Effector CD8-positive, alpha-beta T cell (primary cell): ENCODE data around the gene ASNSD1.
"Not testable (repeated sequence)": the region's sequence is repeated elsewhere in the genome, so short reads cannot be mapped to it uniquely, and the experiment has no call there.

Experiments
- DNase-seq: peaks from one replicate; lab custom pipeline; 2025; lab: John Stamatoyannopoulos, UW

The ASNSD1 gene

DNA sequence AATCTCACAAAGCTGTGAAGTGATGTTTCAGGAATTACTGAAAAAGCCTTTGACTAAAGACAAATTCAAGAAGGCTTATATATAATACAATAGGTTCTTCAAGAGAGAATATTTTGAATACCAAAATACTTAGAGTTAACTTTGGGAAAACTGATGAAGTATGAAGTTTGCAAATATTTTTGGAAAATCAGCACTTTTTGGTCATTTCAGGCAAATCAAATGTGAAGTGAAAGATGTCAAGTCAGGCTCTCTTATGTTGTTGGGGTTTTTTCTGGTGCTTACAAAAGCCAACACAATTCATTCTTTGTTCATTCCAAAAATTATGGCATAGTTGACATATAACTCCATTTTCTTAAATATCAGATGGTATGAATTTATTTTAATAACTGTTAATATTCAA lies 14.7 kb upstream of the ASNSD1 start:
- DNase-seq: no peak

DNA sequence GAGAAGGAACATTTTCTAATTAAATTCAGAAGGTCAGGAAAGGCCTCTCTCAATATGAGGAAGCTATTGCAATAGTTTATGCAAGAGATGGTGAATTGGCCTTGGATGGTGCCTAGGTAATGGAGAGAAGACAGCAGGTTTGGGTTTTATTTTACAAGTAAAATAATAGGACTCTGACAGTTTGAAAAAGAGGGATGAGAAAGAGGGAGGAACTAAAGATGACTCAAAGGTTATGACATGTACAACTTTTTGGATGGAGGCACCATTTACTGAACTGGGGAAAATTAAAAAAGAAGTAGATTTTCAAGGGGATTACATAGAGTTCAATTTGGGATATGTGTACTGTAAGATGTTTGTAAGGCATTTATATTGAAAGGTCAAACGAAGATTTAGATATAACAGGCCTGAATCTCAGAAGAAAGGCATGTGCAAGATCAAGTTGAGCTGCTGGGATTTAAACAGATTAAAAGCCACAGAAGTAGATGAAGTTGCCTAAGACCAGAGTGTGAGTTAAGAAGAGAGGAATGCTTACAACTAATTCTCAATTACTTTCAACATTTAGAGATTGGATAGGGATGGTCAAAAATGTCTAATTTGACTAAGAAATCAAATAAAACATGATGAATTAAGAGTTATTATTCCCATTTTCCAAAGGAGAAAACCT lies 12.3 kb upstream of the ASNSD1 start:
- no peak for DNase-seq

DNA sequence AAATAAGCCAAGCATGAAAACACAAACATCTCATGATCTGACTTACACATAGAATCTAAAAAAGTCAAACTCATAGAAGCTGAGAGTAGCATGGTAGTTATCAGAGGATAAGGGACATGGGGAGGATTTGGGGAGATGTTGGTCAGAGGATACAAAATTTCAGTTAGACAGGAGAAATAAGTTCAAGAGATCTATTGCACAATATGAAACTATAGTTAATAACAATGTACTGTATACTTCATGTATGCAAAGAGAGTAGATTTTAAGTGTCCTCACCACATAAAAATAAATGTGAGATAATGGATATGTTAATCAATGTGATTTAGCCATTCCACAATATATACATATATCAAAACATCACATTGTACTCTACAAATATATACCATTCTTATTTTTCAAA lies 10.0 kb upstream of the ASNSD1 start:
- DNase-seq: no peak

DNA sequence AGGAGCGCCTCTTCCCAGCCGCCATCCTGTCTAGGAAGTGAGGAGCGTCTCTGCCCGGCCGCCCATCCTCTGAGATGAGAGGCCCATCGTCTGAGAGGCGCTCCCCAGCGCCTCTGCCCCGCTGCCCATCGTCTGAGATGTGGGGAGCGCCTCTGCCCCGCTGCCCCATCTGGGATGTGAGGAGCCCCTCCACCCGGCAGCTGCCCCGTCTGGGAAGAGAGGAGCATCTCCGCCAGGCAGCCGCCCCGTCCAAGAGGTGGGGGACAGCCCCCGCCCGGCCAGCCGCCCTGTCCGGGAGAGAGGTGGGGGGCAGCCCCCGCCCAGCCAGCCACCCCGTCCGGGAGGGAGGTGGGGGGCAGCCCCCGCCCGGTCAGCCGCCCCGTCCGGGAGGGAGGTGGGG lies 7.8 kb upstream of the ASNSD1 start:
- not testable (repeated sequence) for DNase-seq

DNA sequence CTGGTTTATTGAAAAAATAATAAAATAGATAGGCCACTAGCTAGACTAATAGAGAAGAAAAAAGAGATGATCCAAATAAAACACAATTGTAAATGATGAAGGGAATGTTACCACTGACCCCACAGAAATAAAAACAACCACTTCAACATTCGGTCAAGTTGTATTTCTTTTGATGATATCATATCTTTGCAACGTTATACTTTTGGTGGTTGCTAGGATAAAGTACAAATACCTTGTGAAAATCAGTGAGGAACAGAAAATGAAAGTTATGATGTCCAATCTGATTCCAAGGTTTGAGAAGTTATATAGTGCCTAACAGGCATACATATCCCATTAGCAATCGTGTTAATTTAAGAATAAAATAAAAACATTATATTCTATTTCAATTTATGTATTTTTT lies 6.6 kb upstream of the ASNSD1 start:
- no peak for DNase-seq

DNA sequence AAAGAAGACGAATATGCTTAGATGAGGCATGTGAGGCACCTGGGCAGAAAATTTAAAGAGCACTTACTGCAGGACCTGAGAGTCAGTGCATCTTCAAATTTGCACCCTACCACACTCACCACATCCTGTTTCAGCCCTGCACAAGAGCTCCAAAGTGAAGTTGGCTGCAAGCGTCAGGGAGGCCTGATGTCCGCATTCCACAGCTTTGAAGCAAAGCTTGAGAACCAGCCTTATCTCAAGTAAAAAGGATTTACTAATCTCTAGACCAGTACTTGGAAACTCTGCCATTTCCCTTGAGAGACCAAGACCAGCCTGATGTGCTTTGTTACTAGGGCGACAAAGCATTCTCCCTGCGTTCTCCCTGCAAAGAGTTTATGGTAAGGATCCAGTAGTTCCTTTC lies 3.4 kb upstream of the ASNSD1 start:
- DNase-seq: no peak

DNA sequence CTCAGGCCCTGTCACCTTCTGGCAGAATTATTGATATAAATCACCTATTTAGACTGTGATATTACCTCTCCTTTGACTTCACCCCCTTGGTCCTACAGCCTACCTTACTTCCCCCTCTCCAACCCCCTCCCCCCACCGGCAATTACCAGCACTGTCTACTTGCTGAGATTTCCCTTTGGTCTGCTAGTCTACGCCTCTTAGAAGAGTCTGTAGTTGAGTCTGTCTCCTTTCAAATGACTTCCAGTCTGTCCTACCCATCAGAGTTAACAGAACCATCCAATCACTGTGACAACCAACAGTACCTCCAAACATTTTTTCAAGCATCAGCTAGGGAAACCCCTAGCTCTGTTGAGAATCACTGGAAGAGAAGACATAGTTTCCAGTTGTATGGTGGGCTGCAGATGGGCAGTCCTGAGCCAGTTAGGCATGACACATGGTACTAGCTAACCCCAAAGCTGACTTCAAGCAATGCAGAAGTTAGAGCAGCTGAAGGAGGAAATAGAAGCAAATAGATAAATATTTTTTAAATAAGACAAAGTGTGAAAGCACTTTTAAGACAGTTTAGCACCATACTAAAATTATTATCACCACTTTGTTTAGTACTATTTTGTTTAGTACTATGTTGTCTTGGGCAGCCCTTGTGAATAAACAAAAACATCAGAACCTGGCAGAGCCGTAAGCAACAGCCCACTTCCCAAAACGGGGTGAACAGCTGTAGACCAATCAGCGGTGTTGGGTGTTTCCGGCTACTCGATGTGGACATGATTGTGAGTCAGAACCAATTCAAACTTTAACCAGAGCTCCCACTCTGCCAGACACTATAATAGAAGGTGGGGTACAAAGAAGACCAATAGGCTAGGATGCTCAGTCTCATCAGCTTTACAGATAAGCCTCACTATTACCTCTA lies 2.7 kb upstream of the ASNSD1 start:
- no peak for DNase-seq

DNA sequence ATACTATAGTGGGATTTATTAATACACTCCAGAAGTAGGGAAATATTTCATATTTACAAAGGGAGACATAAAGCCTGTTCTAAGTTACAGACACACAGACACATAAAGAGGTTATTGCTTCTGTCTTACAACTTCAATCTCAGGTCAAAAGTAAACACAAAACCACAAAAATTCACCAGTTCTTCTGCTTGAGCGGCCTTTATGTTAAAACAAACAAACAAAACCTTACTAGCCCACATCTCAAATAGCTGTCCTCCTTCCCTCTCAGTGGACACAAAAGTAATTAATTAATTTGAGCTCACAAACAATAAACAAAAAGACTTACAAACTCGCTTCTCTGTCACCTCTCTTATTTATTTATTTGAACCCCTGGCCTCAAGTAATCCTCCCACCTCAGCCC lies 1.5 kb upstream of the ASNSD1 start:
- DNase-seq: no peak

DNA sequence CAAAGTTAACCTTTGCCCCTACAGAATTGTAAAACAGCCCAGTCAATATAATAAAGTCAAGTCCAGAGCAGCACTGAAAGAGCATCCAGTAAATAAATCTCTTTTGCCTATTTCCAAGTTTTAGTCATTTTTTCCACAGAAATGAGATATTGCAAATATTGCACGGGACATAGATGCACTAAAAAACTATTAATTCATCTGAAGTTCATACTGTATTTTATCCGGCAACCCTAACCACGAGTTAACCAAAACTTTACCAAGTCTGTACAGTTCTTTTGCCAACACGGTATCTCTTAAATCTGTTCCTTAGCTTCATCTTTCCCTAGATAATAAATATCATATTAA lies 484 bp upstream of the ASNSD1 start:
- no peak for DNase-seq

DNA sequence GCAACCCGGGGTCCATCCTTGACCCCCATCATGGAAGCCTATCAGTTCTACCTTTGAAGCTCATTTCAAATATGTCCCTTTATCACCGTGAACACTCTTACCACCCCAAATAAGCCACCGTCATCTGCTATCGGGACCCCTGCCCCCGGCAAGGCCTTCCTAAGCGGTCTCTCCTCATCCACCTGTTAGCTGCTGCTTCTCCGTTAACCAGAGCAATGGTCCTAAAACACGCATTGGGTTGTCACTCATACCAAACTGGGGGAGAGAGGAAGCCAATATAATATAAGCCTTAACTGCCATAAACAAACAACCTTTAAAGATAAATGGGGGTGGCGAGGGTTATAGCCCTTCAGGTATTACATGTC lies 680 bp downstream of the ASNSD1 start:
- DNase-seq: no peak

DNA sequence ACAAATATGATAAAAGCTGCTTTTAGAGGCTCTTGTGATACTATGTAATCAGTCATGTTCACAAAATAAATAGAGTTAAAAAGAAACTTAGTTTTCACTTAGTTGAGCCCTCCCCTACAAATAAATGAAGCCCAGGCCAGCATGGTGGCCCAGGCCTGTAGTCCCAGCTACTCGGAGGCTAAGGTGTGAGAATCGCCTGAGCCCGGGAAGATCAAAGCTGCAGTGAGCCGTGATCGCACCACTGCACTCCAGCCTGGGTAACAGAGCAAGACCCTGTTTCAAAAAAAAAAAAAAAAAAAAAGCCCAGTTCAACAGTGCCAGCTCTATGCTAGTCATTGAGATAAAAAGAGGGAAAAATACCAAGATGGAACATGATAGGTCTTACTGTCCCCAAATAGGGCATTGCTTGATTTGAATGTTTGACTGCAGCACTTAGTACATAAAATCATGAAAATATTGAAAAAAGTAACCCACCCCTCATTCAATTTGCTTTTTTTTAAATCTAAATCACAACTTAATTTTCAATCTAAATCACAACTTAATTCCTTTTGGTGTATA lies 1.5 kb downstream of the ASNSD1 start:
- DNase-seq: no peak

DNA sequence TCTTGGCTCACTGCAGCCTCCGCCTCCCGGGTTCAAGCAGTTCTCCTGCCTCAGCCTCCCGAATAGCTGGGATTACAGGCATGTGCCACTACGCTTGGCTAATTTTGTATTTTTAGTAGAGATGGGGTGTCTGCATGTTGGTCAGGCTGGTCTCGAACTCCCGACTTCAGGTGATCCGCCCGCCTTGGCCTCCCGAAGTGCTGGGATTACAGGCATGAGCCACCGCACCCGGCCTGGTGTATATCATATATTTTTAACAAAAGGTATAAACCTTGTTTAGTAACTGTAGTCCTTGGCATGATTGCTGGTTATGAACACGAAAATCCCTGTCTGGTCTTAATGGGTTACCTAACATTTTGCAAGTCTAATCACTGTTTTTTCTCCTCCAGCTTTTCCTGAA lies 2.1 kb downstream of the ASNSD1 start:
- not testable (repeated sequence) for DNase-seq

DNA sequence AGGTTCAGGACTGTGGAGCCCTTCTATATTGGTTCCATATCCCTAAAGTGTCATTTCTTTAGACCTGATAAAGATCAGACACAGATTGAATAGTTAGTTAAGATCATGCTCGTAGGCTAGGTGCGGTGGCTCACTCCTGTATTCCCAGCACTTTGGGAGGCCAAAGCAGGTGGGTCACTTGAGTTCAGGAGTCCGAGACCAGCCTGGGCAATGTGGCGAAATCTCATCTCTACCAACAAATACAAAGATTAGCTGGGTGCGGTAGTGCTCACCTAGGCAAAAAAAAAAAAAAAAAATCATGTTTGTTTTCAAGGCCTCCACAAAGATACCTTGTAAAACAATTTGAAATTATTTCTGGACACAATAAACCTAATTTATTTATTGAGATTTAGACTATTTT lies 8.7 kb downstream of the ASNSD1 start:
- DNase-seq: no peak

DNA sequence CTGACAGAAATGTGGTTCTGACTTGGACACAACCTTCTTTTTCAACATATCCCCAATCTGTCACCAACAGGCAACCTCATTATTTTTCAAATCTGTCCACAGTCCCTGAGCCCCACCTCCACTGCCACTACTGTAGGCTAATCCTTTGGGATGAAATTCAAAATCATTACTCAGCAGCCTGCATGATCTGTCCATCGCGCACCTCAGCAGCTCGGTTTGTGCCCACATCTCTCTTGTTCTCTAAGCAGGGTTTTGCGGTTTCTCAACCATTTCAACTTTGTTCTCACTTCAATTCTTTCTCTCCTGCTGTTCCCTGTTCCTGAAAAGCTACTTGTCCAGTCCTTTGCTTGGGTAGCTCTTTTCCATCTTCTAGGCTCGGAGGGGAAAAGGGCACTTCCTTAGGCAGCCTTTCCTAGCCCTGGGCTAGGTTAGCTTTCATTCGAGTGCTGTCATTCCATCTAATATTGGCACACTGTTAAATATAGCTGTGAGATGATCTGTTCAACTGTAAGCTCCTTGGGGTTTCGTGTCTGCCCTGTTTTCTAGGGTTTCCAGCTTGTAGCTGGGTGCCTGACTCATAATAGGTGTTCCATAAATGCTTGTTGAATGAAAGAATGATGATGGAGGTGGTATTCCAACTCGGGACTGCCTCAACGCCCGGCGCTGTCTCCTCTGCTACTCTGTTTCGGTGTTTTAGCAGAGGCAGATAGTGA lies 12.6 kb downstream of the ASNSD1 start:
- DNase-seq: no peak

DNA sequence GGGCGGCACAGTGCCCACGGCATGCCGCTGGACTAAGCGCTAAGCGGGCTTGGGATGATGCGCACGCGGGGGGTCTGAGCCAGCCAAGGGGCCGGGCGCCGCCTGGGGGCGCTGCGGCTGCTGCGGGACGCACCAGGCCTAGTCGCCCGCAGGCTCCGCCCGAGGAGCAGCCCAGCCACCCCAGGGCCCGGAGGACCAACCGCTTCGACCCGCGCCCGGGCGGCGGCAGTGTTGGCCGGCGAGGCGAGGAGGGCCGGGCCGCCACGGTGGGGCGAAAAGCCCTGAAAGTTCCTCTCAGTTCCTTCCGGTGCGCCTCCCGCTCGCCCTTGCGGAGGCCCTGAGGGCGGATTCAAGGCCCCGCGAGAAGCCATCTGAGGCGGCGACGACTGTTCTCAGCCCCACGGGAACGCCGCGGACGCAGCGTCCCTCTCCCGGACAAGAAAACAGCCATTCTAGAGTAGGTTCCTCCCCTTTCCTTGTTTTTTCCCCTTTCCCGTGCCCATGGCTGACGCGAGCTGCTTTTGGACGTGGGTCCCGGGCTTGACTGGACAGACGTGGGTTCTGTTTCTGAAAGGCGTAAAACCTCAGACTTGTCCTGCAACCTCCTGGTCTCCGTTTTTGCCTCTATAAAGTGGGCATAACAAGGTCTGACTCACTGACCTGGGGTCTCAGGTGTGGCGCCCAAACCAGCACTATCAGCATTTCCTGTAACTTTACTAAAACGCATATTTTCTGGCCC lies 13.3 kb downstream of the ASNSD1 start, which contains the start of gene ANKAR:
Gene ANKAR, plus strand, starts transcription at position 297 of the 739 bp plus-strand sequence. CDS start 1,821 bp downstream, outside the sequence.
- DNase-seq: peak; percentile 66

DNA sequence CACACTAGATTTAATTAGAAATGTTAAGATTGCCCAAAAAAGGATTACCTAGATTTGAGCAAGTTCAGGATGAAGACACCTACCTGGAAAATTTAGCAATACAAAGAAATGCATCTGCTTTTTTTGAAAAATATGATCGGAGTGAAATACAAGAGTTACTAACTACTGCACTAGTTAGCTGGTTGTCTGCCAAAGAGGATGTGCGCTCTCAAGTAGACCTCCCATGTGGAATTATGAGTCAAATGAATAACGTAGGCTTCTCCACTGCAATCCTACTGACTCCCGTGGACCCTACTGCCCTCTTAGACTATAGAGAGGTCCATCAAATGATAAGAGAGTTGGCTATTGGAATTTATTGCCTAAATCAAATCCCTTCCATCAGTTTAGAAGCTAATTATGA lies 15.2 kb downstream of the ASNSD1 start:
- no peak for DNase-seq

DNA sequence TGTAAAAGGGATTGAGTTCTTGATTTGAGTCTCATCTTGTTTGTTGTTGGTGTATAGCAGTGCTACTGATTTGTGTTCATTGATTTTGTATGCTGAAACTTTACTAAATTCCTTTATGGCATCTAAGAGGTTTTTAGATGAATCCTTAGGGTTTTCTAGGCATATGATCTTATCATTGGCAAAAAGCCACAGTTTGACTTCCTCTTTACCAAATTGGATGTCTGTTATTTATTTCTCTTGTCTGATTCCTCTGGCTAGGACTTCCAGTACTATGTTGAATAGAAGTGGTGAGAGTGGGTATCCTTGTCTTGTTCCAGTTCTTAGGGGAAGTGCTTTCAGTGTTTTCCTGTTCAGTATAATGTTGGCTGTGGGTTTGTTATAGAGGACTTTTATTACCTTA lies 18.0 kb downstream of the ASNSD1 start:
- no peak for DNase-seq

DNA sequence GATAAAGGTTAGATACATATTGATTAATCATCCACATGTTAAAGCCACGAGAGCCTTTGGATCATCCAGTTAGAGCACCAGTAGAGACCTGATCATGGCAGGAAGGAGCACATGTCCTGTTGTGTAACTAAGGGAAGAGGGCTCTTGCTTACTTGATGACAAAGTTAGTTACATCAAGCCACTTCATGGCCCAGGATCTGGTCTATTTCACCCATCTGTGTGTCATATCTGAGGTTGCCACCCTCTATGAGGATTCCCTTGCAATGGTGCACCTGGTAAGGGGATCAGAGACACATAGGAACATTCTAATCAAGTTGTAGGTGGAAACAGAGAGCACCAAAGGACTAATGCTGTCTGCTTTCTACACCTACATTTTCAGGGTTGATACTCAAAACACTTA lies 19.9 kb downstream of the ASNSD1 start:
- DNase-seq: no peak

DNA sequence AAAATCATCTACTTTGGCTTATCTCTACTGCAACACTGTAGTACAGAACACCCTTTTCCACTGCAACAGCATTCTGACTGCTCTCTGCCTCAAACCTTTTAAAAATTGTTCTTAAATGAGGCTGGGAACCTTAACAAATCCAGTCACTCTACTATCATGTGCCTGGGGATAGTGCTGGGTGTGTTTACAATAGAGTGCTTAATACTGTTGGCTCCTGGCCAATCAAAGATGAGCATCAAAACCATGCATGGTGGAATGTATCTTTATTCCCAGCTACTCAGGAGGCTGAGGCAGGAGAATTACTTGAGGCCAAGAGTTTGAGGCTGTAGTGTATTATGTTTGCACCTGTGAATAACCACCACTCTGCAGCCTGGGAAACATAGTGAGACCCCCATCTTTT lies 20.6 kb downstream of the ASNSD1 start:
- DNase-seq: no peak

DNA sequence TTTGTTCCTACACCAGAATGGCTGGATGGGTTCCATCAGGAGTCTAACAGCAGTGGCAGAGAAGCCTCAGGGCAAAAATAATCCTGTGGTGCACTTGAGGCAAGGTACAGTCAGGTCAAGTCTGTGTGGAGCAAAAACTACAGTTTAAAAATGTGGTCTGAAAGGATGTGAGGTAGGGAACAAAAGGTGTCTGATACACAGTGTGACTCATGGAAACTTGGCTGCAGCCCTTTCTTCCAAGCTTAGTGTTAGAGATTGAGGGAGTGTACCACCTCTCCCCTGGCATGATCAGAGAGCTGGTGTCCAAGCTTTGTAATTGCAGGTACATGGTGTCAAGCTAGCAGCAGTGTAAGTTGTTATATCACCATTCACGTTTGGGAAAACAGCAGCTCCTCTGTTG lies 22.1 kb downstream of the ASNSD1 start:
- DNase-seq: no peak

DNA sequence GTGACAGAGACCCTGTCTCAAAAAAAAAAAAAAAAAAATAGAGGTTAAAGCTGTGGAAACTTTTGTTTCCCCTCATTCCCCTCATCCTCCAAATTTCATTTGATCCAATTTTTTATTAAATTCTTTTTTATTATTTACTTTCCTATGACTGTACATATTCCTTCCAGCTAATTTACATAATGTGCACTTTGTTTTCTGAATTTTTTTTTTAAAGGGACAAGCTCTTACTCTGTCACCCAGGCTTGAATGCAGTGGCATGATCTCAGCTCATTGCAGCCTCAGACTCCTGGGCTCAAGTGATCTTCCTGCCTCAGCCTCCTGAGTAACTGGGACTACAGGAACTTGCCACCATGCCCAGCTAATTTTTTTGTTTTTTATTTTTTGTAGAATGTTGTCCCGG lies 23.6 kb downstream of the ASNSD1 start:
- no peak for DNase-seq
